GM12801 (cell line): Measurements from ENCODE around the gene VAMP3.

Experiments used
- CTCF ChIP-seq: IDR thresholded peaks from one replicate; pipeline ENCODE4 v1.5.1; 2011; ENCODE audit warnings: control low read depth; ENCODE audit not compliant: insufficient read length; ENCODE audit errors: extremely low read depth

VAMP3 gene

GRCh38 chr1:7768583-7768982, 2.5 kb upstream of the VAMP3 start:
- TF ChIP-seq CTCF, result no peak

GRCh38 chr1:7769673-7770412, 1.3 kb upstream of the VAMP3 start:
- TF ChIP-seq CTCF, result no peak

GRCh38 chr1:7770669-7770996, 463 bp upstream of the VAMP3 start:
- TF ChIP-seq CTCF, result no peak

DNA sequence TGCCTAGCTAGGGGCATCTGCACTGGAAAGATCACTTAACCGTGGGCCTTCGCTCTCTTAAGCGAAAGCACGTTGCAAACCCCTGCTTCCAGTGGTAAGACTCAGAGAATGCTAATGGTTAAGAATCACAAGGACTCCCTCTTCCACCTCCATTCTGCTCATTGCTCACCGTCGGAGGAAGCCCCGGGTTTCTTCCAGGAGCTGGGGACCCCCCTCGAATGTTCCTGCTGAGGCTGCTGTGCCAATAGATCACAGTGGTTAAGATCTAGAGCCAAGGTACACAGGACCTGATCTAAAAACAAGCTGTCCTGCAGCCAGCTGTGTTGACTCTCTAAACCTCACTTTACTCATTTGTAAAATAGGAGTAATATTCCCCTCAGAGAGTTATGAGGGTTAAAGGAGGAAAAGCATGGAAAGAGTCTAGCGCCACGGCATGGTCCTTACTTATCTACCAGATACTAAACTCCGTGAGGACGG, 765 bp downstream of the VAMP3 start:
- TF ChIP-seq CTCF, result no peak

GRCh38 chr1:7777591-7777990, 6.5 kb downstream of the VAMP3 start:
- no peak for TF ChIP-seq CTCF

DNA sequence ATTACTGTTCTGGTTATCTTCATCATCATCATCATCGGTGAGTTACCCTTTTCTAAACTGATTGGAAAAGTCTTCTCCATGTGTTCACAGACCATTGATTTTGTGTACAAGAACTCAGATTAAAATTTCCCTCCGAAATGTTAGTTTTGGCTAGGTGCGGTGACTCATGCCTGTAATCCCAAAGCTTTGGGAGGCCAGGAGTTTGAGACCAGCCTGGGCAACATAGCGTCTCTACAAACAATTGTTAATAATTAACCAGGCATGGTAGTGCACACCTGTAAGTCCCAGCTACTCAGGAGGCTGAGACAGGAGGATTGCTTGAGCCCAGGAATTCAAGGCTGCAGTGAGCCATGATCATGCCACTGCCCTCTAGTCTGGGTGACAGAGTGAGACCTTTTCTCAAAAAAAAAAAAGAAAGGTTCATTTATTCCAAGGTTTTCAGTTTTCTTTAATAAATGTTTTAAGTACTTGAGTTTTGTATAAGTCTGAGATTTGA, 7.1 kb downstream of the VAMP3 start:
- TF ChIP-seq CTCF, result no peak

DNA sequence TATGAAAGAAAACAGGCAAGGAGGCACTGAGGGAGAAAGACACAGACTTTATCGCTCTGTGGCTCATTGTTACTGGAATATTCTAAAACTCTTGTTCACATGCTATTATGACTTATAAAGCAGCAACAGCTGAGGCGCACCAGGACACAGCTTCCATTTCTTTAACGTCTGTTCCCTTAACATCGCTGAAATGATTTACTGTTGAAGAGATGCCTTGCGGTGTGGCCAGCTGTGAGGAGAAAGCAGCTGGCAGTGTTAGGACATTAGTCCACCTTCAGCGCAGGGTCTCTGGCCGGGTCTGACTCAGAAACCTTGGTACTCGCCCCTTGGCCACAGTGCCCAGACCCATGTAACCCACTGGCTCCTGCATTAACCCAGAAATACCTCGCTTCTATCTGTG, 9.9 kb downstream of the VAMP3 start:
- no peak for TF ChIP-seq CTCF

GRCh38 chr1:7781501-7781900, 10.4 kb downstream of the VAMP3 start:
- TF ChIP-seq CTCF, result no peak
